Esophagus (tissue), 2 donors: ENCODE results near the gene CREB5. TPM values are rescaled to one million over a fixed set of nuclear protein-coding genes. Genes with fewer than 3 reads are reported as not detected.

Experiments used
- H3K27ac ChIP-seq, 2 donors: one replicate each; pipeline ENCODE4 v1.5.1; 2013; ENCODE audit warnings: low read depth in 2 of 2, mild to moderate bottlenecking in 2 of 2, inconsistent platforms in 1 of 2, low read length in 1 of 2, moderate library complexity in 1 of 2
- H3K27me3 ChIP-seq, 2 donors: one replicate each; pipeline ENCODE4 v1.6.1; 2013; ENCODE audit warnings: low read length in 2 of 2, control low read depth in 1 of 2, mild to moderate bottlenecking in 1 of 2; ENCODE audit not compliant: insufficient read depth in 2 of 2, control insufficient read depth in 1 of 2
- H3K36me3 ChIP-seq, 2 donors: one replicate each; pipeline ENCODE4 v1.6.1; 2013; ENCODE audit warnings: low read length in 1 of 2; ENCODE audit not compliant: control insufficient read depth in 2 of 2, insufficient read depth in 2 of 2
- H3K4me1 ChIP-seq, 2 donors: one replicate each; pipeline ENCODE4 v1.6.1; 2013; ENCODE audit warnings: low read length in 1 of 2; ENCODE audit not compliant: control insufficient read depth in 2 of 2, insufficient read depth in 2 of 2
- H3K4me3 ChIP-seq, 2 donors: one replicate each; pipeline ENCODE4 v1.5.1; 2013; ENCODE audit warnings: low read length in 2 of 2, mild to moderate bottlenecking in 2 of 2, low read depth in 1 of 2, moderate library complexity in 1 of 2
- H3K9me3 ChIP-seq, 2 donors: one replicate each; pipeline ENCODE4 v1.6.1; 2013; ENCODE audit warnings: mild to moderate bottlenecking in 2 of 2, low read depth in 1 of 2, low read length in 1 of 2, moderate library complexity in 1 of 2; ENCODE audit not compliant: control insufficient read depth in 2 of 2, insufficient read depth in 1 of 2
- WGBS, 2 donors: extraction: QIAGEN DNeasy Blood & Tissue Kit; methylation state at CpG; one replicate each; pipeline ENCODE4 v1.1.7; 2013; 5-methylcytosine and 5-hydroxymethylcytosine counted together
- polyA plus RNA-seq, 2 donors: library from polyadenylated mRNA; stranded (reverse); fragments of 200-250 nt; gene quantifications; one replicate each; pipeline ENCODE4 v1.2.3, GENCODE V29; 2013
- donor health status: healthy with polysubstance abuse.
- donor health status: Bipolar disorder and iron deficiency.

Gene CREB5
- polyA plus RNA-seq, 2 donors, result 0.67 to 1.2 TPM

GRCh38 chr7:28687537-28687936, 275.2 kb downstream of the CREB5 start:
- H3K27me3 ChIP-seq, result no peaks in the 10 kb centered on the region
- 56 to 59% methylated on average over 4 of the region's 4 CpGs for WGBS, 2 donors
- no peaks in the 10 kb centered on the region for H3K4me1 ChIP-seq
- H3K27ac ChIP-seq, result no peak overlapping the region
- no peaks in the 10 kb centered on the region for H3K36me3 ChIP-seq
- no peak overlapping the region for H3K4me3 ChIP-seq
- H3K9me3 ChIP-seq, result no peaks in the 10 kb centered on the region

- H3K9me3 ChIP-seq, result no peaks in the 10 kb centered on the region
- 75 to 85% methylated on average over 2 of the region's 2 CpGs for WGBS, 2 donors
- H3K36me3 ChIP-seq, result no peaks in the 10 kb centered on the region
- no peak overlapping the region for H3K4me3 ChIP-seq
- no peaks in the 10 kb centered on the region for H3K27me3 ChIP-seq
- H3K27ac ChIP-seq, result no peak overlapping the region
- no peaks in the 10 kb centered on the region for H3K4me1 ChIP-seq
These were observed 275.9 kb downstream of the CREB5 start for GRCh38 chr7:28688174-28688573.

DNA sequence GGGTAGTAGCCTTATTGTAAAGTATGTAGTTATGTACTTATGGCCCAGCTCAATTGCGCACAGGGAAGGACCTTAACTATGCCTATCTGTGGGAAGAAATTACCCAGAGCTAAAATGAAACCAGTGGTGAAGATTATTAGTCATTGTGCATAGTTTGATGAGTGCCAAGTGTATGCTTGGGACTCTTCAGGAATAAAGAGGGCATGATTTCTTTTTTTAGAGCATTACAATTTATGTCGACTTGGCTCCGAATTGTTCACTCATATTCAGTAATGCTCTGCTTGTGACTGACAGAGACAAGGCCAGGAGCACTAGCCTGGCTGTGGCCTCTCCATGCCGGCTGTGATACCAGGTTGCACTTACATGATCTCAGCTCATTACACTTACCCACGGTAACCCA, 276.3 kb downstream of the CREB5 start:
- Histone ChIP-seq H3K4me3 (no peak overlapping the region), H3K27me3 (no peaks in the 10 kb centered on the region), H3K27ac (no peak overlapping the region), H3K9me3 (no peaks in the 10 kb centered on the region), H3K4me1 (no peaks in the 10 kb centered on the region), H3K36me3 (no peaks in the 10 kb centered on the region)
- 70 to 74% methylated on average over 5 of the region's 5 CpGs for WGBS, 2 donors

- Histone ChIP-seq H3K27me3 (no peaks in the 10 kb centered on the region), H3K9me3 (no peaks in the 10 kb centered on the region), H3K36me3 (no peaks in the 10 kb centered on the region), H3K4me1 (no peaks in the 10 kb centered on the region), H3K4me3 (no peak overlapping the region), H3K27ac (no peak overlapping the region)
- 65 to 81% methylated on average over 5 of the region's 5 CpGs for WGBS, 2 donors
These were observed 283.3 kb downstream of the CREB5 start for GRCh38 chr7:28695300-28696295.

DNA sequence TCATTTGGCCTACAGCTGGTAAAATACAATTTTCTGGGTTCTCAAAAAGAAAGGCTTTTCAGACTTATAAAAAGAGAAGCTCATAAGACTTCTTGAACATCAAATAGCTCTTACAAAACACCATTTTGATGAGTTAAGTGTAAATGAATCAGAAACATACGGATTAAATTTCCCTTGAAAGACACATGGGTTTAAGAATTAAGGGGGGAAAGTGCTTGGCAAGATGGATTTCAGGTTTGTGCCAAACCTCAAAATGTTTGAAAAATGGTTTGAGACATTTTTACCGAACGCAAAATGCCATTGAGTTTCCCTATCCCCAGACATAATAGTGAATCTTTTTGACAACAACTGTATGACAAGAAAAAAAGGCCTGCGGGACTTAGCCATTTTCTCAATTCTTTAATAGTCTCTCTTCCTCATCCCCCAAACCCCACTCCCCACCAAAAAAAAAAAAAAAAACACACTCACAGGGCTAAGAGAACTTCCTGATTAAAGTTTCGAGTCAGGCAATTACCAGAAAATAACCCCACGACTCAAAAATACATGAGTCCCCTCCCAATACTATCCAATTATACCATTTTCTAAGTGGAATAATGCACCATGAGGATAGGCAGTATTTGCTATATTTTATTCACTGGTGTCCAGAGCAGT, 285.7 kb downstream of the CREB5 start:
- H3K4me3 ChIP-seq, result no peak overlapping the region
- H3K4me1 ChIP-seq, result no peaks in the 10 kb centered on the region
- H3K27ac ChIP-seq, result no peak overlapping the region
- no peaks in the 10 kb centered on the region for H3K36me3 ChIP-seq
- H3K27me3 ChIP-seq, result no peaks in the 10 kb centered on the region
- no peaks in the 10 kb centered on the region for H3K9me3 ChIP-seq
- WGBS, 2 donors, result 71 to 75% methylated on average over 6 of the region's 6 CpGs

- H3K27ac ChIP-seq, result no peak overlapping the region
- WGBS, 2 donors, result 76 to 82% methylated on average over 6 of the region's 6 CpGs
- H3K9me3 ChIP-seq, result no peaks in the 10 kb centered on the region
- H3K27me3 ChIP-seq, result no peaks in the 10 kb centered on the region
- no peak overlapping the region for H3K4me3 ChIP-seq
- H3K36me3 ChIP-seq, result no peaks in the 10 kb centered on the region
- H3K4me1 ChIP-seq, result no peaks in the 10 kb centered on the region
These were observed 286.5 kb downstream of the CREB5 start for GRCh38 chr7:28698840-28699239.

DNA sequence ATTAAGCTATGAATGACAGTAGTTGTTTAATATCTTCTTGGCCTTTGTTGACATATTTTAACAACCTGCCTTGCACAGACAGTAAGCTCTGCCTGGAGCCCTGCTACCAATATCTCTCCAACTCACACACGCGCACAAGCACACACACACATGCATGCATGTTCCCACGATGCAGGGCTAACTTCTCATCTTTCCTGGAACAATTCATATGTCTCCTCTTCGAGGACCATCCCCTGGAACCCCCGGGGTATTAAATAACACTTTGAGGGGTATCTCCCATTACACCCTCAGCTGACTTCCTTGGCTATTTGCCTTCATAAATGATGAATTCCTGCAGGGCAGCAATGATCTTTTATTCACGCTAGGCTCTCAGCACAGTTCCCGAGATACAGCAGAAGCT, 287.8 kb downstream of the CREB5 start:
- WGBS, 2 donors, result 65 to 74% methylated on average over 7 of the region's 7 CpGs
- Histone ChIP-seq H3K9me3 (no peaks in the 10 kb centered on the region), H3K4me3 (no peak overlapping the region), H3K27me3 (no peaks in the 10 kb centered on the region), H3K4me1 (no peaks in the 10 kb centered on the region), H3K36me3 (no peaks in the 10 kb centered on the region), H3K27ac (no peak overlapping the region)

GRCh38 chr7:28700790-28701203, 288.5 kb downstream of the CREB5 start:
- Histone ChIP-seq H3K36me3 (no peaks in the 10 kb centered on the region), H3K27ac (no peak overlapping the region), H3K9me3 (no peaks in the 10 kb centered on the region), H3K4me1 (no peaks in the 10 kb centered on the region), H3K27me3 (no peaks in the 10 kb centered on the region), H3K4me3 (no peak overlapping the region)
- 71 to 79% methylated on average over 3 of the region's 3 CpGs for WGBS, 2 donors

DNA sequence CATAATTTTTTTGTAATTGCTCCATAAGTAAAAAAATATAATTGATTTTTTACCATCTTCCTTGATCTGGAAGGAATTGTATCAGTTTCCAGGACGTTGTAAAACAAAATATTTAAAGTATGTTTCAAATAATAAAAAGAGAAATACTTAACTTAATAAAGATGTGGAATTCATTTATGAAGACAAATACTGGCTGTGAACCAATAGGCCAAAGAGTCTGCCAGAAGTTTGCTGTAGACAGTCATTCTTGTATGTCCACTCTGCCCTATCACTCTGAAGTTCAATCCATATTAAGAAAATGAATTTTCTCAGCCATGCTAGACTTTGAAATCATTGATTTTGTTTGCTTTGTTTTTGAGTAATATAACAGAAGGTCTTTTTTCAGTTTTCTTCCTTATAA, 289.4 kb downstream of the CREB5 start:
- H3K4me1 ChIP-seq, result no peaks in the 10 kb centered on the region
- H3K36me3 ChIP-seq, result no peaks in the 10 kb centered on the region
- H3K27me3 ChIP-seq, result no peaks in the 10 kb centered on the region
- 35% methylated on average over 1 of the region's 1 CpG for WGBS, 2 donors
- H3K9me3 ChIP-seq, result no peaks in the 10 kb centered on the region
- H3K27ac ChIP-seq, result no peak overlapping the region
- H3K4me3 ChIP-seq, result no peak overlapping the region
